ENCODE measurements around the gene SLC4A3.

SLC4A3 gene

DNA sequence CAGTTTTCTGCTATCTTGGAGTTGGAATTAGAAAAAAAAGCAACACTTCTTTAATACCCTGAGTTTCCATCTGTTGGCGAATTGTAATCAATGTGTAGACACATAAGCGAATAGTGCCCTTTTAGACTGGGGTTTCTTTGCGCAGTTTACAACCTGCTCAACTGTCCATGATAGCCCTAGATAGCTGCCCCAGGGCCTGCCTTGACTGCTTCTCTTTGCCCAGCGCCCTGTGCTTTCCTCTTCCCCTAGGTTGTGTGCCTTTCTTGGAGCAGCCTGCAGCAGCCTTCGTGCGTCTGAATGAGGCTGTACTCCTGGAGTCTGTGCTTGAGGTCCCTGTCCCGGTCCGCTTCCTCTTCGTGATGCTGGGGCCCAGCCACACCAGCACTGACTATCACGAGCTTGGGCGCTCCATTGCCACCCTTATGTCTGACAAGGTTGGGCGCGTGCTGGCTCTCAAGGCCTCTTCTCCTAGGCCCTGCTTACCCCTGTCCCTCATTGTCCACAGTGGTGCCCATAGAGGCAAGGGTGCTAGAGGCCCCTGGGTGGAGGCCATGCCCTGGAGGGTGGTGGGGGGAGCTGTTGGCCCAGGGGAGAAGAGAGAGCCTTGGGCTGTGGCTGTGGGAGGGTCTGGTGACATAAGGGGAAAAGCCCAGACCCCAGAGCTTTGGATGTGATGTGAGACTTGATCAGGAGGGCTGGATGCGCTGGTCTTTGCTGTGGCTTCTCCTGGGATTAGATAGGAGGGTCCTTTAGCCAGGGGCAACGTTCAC is 6.9 kb downstream of the SLC4A3 start:
- no peak for DNase-seq

DNA sequence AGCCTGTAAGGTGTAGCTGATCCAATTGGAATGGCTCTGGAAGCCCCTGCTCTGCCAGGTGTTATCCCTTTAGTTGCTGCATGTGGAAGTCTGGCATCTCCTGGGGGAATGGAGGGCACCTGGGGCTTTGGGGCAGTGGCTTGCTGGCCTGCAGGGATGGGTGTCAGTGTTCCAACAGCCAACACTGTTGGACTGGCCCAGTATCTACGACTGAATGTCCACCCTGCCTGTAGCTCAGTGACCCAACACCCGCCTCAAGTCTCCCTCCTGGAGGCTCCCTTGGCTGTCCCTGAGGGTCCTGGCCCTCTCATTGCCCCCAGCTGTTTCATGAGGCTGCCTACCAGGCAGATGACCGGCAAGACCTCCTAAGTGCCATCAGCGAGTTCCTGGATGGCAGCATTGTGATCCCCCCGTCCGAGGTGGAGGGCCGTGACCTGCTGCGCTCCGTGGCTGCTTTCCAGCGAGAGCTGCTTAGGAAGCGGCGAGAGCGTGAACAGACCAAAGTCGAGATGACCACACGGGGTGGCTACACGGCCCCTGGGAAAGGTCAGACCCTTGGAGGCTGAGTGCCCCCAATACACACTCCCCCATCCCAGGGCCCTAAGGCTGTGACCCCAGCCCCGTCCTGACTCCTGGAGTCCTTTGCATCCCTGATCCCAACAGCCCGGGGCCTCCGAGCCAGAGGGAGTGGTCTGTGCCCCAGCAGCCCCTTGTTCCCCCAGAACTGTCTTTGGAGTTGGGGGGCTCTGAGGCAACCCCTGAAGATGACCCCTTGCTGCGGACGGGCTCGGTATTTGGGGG is 7.7 kb downstream of the SLC4A3 start:
- DNase-seq: no peak

DNA sequence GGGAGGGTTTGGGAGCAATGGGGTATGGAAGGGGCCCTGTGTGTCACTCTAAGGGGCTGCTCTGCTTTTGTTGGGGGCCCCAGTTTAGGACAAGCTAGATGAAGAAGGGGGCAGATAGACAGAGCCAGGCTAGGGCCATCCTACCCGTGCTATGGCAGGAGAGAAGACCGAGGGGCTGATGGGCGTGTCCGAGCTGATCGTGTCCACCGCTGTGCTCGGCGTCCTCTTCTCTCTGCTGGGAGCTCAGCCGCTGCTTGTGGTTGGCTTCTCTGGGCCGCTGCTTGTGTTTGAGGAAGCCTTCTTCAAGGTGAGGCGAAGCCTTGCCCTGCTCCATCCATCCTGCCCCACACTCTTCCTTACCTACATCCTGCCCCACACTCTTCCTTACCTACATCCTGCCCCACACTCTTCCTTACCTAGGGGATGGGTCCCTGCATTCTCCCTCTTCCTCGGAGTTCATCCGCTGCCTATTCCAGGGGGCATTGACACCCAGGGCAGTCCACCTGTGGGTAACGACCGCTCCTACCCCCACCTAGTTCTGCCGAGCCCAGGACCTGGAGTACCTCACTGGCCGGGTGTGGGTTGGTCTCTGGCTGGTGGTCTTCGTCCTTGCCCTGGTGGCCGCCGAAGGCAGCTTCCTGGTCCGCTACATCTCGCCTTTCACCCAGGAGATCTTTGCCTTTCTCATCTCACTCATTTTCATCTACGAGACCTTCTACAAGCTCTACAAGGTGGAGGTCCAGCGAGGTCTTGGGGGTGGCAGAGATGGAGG is 8.9 kb downstream of the SLC4A3 start:
- no peak for DNase-seq

DNA sequence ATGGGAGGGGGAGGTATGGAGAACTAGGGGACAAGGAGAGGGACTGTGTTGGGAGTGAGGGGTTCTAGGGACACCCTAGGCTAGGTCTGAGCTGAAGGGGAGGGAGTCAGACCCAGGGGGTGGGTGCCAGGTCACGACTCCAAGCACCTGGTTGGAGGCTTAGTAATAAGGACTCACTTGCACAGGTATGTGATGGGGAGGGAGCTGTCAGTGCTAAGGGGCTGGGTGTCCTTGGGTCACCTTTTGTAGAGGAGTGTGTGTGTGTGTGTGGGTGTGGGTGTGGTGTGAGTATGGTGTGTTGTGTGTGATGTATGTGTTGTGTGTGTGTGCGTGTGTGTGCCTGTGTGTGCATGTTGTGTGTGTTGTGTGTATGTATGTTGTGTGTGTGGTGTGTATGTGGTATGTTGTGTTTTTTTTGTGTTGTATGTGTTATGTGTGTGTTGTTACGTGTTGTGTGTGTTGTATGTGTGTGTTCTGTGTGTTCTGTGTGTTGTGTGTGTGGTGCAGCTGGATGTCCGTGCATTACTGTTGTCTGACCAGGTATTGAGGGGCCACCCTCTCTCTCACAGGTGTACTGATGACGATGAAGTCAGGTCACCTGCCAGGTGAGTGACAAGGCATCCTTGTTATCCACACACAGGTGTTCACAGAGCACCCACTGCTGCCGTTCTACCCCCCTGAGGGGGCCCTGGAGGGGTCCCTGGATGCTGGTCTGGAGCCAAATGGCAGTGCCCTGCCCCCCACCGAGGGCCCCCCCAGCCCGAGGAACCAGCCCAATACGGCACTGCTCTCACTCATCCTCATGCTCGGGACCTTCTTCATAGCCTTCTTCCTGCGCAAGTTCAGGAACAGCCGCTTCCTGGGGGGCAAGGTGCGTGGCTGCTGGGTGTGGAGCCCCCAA is 9.8 kb downstream of the SLC4A3 start:
- no peak for DNase-seq

DNA sequence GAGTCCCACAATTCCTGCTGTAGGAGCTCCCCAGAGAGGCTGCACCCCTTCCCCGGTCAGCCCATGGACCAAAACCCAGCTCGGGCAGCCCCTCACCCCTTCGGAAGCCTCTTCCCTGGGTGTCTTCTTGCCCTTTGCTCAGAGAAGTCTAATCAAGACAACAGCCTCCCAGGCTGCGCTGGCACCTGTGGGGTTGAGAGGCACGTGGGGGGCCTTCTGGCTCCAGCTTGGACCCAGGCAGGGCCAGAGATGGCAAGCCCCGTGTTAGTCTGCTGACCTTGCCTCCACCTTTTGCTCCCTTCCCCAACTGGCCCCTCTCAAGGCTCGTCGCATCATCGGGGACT is 10.4 kb downstream of the SLC4A3 start:
- no peak for DNase-seq

DNA sequence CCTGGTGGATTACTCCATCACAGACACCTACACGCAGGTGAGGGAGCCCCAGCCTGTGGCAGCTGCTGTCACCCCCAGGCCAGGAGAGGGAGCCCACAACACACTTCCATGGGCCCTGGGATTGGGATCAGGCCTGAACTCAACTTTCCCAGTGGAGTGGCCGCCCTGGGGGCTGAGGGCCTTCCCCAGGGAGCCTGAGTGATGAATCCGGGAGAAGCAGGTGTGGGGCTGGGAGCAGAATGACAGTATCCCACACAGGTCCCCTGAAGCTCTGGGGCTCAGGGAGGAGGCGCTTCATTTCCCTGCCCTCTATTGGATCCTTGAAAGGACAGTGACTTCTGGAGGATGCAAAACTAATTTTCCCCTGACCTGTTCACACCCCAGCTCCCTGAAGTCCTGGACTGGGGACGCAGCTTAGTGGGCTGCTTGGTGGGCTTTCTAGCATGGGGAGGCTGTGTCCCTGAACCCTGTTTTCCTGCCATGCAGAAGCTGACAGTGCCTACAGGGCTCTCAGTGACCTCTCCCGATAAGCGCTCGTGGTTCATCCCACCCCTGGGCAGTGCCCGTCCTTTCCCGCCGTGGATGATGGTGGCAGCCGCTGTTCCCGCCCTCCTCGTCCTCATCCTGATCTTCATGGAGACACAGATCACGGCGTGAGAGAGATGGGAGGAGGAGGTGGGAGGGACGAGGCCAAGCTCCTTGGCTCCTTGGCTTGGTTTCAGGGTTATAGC is 11.0 kb downstream of the SLC4A3 start:
- no peak for DNase-seq

DNA sequence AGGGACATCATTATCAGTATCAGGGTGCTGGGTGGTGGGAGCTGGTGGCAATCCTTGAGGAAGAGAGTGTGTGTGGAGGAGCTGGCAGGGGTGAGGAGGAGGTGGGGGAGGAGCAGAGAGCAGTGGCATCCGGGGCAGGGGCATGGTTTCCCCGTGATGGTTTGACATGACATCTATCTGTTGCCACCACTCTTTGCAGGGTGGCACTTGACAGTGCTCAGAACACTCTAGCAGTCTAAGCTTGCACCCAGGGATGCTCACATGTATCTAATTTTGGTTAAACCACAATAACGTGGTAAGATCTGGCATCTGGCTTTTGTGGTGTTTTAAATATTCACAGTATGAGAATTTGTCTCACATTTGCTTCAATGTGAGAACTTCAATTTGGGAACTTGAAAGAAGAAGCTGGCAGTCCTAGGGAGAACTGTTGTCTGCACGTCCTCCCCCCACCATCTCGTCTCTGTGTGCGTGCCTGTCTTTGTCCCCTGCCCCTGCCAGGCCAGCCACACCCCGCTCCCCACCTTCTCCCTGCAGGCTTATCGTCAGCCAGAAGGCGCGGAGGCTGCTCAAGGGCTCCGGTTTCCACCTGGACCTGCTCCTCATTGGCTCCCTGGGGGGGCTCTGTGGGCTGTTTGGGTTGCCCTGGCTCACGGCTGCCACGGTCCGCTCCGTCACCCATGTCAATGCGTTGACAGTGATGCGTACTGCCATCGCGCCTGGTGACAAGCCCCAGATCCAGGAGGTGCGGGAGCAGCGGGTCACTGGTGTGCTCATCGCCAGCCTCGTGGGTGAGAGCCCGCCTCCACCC is 11.7 kb downstream of the SLC4A3 start:
- peak; percentile 70 for DNase-seq

DNA sequence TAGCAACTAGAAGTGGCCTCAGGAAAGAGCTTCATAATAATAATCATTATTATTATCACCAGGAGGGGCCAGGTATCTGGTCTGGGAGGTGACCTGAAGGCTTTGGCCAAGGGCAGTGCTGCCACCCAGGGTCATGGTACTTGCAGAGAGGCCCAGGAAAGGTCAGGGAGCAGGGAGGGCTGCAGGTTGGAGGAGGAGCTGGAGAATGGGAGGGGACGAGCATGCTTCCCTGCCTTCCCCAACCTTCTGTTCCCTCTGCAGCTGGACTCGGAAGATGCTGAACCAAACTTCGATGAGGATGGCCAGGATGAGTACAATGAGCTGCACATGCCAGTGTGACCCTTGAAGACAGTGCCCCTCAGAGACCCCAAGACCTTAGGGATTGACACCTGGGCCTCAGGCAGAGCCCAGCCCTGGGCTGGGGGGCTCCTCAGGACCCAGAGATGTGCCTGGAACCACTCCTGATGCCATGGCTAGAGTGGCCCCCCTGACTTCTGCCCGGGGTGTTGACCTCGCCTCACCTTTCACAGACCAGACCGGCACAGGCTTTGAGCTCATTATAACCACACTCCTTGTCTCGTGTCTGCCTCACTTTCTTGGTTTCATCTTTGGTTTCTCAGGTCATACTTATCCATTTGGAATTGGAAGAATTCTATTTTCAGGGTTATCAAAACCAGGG is 14.1 kb downstream of the SLC4A3 start:
- DNase-seq: no peak

DNA sequence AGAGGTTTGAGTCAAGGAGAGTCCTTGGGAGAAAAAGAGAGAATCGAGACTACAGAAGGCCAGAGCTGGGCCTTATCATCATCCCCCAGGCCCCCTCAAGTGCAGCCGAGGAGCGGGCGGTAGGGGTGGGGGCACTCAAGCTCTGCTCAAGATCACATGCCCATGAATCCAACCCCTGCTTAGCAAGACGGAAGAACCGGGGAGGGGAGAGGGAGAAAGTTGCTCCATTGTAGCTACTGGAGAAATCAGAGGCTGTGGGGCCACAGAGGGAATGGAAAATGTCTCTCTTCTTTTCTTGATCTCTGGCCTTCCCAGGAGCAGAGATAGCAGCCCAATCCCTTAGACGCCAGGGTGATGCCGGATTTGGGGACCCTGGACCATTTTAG is 14.6 kb downstream of the SLC4A3 start:
- no peak for DNase-seq

DNA sequence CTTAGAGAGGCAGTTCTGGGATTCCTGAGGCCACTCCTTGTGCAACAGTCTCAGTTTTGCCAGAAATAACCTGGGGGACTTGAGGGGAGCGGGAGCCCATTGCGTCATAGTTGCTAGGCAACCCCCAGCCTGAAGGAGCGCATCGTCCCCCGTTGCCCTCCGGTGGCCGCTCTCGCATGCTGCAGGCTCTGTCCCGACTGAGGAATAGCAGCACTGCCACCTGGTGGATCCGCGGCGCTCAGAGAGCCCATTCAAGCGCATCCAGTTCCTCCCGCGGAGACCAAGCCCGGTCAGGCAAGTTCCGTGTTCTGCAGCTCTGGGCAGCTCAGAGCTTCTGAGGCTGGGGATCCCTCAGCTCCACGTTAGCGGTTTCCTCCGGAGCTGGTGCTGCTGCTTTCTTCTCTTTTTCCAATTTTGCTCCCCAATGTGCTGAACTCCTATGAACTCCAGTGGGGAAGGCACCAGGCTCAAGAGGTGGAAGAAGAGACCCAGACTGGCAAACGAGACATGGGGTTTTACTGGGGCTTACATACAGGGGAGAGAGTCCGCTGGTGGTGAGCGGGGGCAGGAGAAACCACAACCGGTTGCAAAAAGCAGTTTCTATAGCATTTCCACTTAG is 15.1 kb downstream of the SLC4A3 start:
- peak; percentile 94 for DNase-seq

DNA sequence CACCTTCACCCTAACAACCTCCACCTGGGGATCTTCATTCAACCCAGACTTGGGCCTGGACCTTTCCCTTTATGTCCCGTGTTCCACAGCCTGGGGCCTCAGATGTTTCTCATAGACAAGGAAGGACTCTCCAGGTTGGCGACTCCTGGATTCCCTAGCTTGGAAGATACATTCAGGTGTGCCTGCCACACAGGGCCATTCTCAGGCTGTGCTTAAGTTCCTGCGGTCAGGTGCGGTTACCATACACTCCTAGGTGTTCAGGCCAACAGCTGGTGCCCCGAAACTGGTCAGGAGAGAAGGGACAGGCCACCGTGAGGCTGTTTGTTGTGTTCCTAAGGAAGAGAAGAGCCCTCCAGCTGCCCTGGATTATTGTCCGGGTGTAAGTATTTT is 15.6 kb downstream of the SLC4A3 start:
- DNase-seq: no peak

DNA sequence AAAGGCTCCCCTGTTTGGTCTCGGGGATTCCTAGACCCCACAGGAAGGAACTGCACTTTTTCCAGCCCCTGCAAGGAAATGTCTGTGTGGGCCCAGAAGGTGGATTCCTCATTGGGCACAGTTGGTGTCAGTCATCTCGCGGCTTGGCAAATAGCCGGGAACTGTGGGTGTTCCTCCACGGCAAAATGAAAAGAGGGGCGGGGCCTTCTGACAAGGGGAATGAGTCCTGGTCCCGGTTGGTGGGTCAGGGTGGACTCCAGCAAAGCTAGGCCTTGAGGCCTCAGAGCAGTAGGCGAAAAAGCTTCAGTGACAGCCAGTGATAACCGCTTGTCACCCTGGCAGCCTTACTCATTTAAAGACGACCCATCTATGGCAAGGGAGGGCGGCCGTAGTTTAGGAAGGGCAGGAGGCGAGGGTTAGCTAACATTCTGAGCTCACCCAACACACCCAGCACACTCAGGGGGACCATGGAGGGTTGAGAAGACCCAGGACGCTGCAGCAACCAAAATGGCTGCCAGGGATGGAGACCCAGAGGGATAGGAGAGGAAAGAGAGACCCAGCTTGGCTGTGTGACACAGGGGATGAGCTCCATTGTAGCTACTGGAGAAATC is 16.5 kb downstream of the SLC4A3 start:
- no peak for DNase-seq

DNA sequence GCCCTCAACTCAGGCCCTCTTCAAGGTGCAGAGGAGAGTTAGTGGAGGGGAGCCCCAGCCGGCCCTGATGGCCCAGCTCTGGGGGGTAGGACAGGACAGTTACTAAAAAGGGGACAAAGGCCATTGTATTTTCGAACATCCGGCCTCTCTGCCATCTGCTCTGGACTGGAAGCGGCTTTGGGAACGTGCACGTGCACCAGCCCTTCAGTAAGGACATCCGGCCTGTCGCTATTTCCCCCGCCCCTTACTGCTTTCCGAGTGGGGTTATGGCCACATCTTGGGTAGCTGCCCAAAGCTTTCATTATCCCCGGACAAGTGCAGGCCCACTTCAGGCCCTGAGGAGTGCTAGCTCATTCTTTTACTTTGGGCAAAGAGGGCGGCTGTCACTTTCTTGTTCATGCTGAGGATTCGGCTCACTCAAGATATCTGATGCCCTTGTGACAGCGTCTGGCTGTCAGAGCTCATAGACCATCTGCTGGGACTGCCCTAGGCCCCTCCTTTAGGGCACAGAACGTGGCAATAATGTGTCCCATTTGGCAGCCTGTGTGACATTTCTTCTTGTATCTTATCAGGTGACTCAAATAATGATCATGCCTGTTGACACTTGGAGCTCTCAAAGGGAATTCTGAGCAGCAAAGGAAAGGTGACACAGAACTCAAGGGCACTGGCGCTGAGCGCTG is 17.5 kb downstream of the SLC4A3 start:
- no peak for DNase-seq

DNA sequence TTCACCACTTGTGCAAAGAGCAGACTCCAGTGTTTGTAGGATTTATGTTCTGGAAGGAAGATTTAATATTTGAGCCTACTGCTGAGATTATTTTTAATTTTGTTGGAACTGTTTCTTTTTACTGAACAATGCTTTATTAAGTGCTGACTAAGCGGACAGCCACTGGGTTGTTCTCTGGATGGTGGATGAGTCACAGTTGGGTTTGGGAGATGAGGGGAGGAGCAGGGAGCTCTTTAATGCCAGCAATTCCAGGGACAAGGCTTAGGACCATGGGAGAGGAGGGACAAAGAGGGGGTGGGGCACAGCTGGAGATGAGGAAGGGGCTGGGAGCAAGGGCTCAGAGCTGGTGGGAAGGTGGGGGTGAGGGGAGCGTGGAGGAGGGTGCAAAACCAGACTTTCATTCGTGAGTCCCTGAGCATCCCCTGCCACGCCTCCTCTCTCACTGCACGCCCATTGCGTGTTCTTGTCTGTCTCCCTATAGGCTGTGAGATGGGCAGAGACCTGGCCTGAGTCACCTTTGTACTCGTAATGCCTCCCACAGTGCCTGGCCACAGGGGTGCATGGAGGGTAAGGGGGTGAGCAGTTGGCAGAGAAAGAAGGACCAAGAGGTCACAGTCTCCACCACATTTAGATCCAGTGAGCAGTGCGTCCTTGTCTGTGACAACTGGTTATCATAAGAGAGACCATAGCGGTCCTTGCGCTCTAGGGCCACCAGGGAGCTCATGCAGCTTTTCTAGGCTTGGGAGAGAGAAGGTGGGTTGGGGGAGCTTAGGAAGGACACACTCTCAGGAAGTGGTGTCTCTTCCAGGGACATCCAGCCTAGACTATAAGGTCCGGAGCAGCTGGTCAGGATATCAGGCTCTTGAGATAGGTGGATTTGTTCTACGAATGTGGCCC is 18.4 kb downstream of the SLC4A3 start:
- peak; percentile 88 for DNase-seq

DNA sequence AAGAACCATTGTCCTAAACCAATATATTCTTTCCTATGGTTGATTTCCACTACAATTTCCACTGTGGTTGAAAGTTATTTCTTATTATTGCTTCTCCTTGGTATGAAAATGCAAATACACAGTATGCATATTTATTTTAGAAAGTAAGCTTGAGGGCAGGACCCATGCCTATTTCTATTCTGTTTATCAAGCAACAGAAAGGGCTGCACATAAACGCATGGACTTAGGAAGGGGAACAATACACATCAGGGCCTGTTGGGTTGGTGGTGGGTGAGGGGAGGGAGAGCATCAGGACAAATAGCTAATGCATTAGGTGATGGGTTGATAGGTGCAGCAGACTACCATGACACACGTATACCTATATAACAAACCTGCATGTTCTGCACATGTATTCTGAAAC is 20.7 kb downstream of the SLC4A3 start:
- DNase-seq: no peak

DNA sequence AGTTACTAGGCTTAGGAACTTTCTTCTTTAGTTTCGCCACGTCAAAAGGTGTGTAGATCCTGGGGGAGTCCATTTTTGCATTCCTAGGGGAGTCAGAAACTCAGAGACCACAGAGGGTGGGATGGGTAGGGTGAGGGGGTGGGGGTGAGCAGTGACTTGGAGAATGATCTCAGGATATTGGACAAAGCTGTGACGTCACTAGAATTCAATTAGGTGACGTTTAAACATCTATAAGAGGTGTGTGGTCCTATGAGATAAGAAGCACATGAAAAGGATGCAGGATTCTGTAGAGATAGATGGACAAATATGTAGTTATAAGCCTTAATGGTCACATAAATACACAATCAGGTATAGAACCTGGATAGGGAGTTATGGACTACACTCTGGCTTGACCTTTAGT is 21.5 kb downstream of the SLC4A3 start:
- no peak for DNase-seq

DNA sequence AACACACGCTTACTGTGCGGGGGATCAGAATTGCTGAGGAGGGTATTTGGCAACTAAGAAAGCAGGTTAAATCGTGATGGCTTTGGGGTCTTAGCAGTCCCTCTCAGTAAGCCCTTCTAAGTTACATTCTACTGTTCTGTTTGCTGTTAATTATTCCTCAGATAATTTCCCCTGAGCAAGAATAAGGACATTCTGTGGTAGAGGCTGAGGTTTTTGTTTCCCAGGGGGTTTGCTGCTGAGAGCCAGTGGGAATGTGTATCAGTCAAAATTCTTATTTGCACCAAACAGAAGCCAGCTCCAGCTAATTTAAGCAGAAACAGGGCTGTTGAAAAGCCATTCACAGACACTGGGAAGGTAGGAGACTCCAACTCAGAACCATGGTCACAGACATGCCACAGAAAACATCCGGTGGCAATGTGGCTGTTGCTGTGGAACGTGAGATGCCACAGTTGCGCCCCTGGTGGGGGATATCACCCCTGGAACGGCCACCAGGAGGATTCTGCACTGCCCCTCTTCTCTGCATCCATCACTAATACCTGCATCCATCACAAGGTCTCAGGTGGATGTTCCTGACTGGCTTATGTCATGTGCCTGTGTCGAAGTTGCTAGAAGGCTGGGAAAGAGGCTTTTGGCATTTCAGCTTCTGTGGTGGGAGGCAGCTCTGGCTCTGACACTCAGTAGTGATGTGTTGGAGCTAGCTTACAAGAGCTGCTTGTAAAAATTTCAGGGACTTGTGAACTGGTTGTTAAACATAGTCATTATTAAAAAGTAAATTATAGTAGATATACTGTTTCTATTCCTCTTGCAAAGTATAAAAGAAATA is 23.2 kb downstream of the SLC4A3 start:
- no peak for DNase-seq

All from fibroblast of upper back skin (primary cell).